Stomach (tissue), 4 donors: ENCODE measurements around the gene C17orf78.

Source experiments
- CTCF ChIP-seq, 7 experiments: fragments of 450-650 bp in 4 of 7; fragments of 200-600 bp in 3 of 7; sonication (generic) in 3 of 7; IDR thresholded peaks; one replicate each; pipeline ENCODE4 v1.5.1; 2016 to 2019; ENCODE audit warnings: antibody characterized with exemption in 7 of 7, control low read depth in 2 of 7, mild to moderate bottlenecking in 1 of 7
- EP300 ChIP-seq: sonication (generic); formaldehyde crosslinking; IDR thresholded peaks from one replicate; pipeline ENCODE4 v1.6.1; 2017; ENCODE audit warnings: antibody characterized with exemption
- POLR2A ChIP-seq, 4 donors: fragments of 450-650 bp; IDR thresholded peaks; one replicate each; pipeline ENCODE4 v1.6.1; 2016; ENCODE audit warnings: antibody characterized with exemption in 4 of 4, control low read depth in 2 of 4, mild to moderate bottlenecking in 1 of 4, moderate library complexity in 1 of 4
- POLR2AphosphoS5 ChIP-seq, 3 donors: sonication (generic); formaldehyde crosslinking; IDR thresholded peaks; one replicate each; pipeline ENCODE4 v1.6.1; 2016; ENCODE audit warnings: antibody characterized with exemption in 3 of 3

GRCh38 chr17:37413875-37414519 lies 38.2 kb downstream of the C17orf78 start:
- TF ChIP-seq CTCF (IDR thresholded peaks at IDR 0.05): no peak
- TF ChIP-seq POLR2AphosphoS5 (IDR thresholded peaks at IDR 0.05): no peak
- no peak for TF ChIP-seq POLR2A (IDR thresholded peaks at IDR 0.05)
- no peak for TF ChIP-seq EP300
